Measurements from ENCODE around the gene HBE1.
A peak's percentile ranks its signal among the peaks of the same experiment; 100 is the strongest.

HBE1 gene

GRCh38 chr11:5285703-5286340 is 16.1 kb upstream of the HBE1 start:
- Histone ChIP-seq H2AFZ (ENCODE audit: low read depth, low read length) (no peak overlapping the region), H4K8ac (ENCODE audit: low read length) (no peak overlapping the region), H3K4me1 (ENCODE audit: control insufficient read depth, insufficient read depth, low read depth, low read length) (peaks cover 3% of the 10 kb centered on the region), H2BK120ac (ENCODE audit: low read depth, low read length) (no peak overlapping the region), H3K23ac (ENCODE audit: low read length in 2 of 2) (no peak overlapping the region), H3K27me3 (ENCODE audit: control insufficient read depth in 1 of 2, insufficient read depth in 1 of 2, low read length in 2 of 2) (no peaks in the 10 kb centered on the region), H2BK12ac (ENCODE audit: low read length in 2 of 2) (no peak overlapping the region), H2BK5ac (ENCODE audit: low read depth, low read length, poor library complexity, severe bottlenecking) (no peak overlapping the region), H3K4me3 (ENCODE audit: insufficient read depth in 1 of 2, low read depth in 1 of 2, low read length in 2 of 2) (no peak overlapping the region), H3K9ac (ENCODE audit: low read length) (no peak overlapping the region), H3K36me3 (ENCODE audit: control insufficient read depth in 1 of 2, insufficient read depth in 2 of 2, low read depth in 1 of 2, low read length in 2 of 2) (no peaks in the 10 kb centered on the region), H3K27ac (ENCODE audit: low read length, poor library complexity, severe bottlenecking) (no peak overlapping the region), H2BK15ac (ENCODE audit: low read depth, poor library complexity, severe bottlenecking) (no peak overlapping the region), H2AK5ac (ENCODE audit: low read length, severe bottlenecking) (no peak overlapping the region), H3K9me3 (ENCODE audit: control insufficient read depth, low read length) (no peaks in the 10 kb centered on the region), H3K4ac (ENCODE audit: low read depth in 1 of 2, low read length in 2 of 2) (no peak overlapping the region), H4K91ac (ENCODE audit: low read length) (no peak overlapping the region), H3K79me1 (replicated peaks; ENCODE audit: low read length, poor library complexity, severe bottlenecking) (no peaks in the 10 kb centered on the region), H3K14ac (ENCODE audit: low read length in 2 of 2) (no peak overlapping the region), H3K4me2 (ENCODE audit: low read length, poor library complexity, severe bottlenecking) (no peak overlapping the region), H3K18ac (ENCODE audit: low read depth in 1 of 2, low read length in 2 of 2) (no peak overlapping the region)
- 91% methylated on average over 4 of the region's 4 CpGs for WGBS
- no peak for DNase-seq

- H2BK5ac ChIP-seq (ENCODE audit: low read depth, low read length, poor library complexity, severe bottlenecking), result no peak overlapping the region
- no peak overlapping the region for H3K4me3 ChIP-seq (ENCODE audit: insufficient read depth in 1 of 2, low read depth in 1 of 2, low read length in 2 of 2)
- no peak overlapping the region for H2BK12ac ChIP-seq (ENCODE audit: low read length in 2 of 2)
- H3K79me1 ChIP-seq (replicated peaks; ENCODE audit: low read length, poor library complexity, severe bottlenecking), result no peaks in the 10 kb centered on the region
- no peak overlapping the region for H2AK5ac ChIP-seq (ENCODE audit: low read length, severe bottlenecking)
- no peak overlapping the region for H3K23ac ChIP-seq (ENCODE audit: low read length in 2 of 2)
- no peak overlapping the region for H2AFZ ChIP-seq (ENCODE audit: low read depth, low read length)
- H3K36me3 ChIP-seq (ENCODE audit: control insufficient read depth in 1 of 2, insufficient read depth in 2 of 2, low read depth in 1 of 2, low read length in 2 of 2), result no peaks in the 10 kb centered on the region
- peak overlapping the region; percentile 61 for H2BK15ac ChIP-seq (ENCODE audit: low read depth, poor library complexity, severe bottlenecking)
- no peak overlapping the region for H3K14ac ChIP-seq (ENCODE audit: low read length in 2 of 2)
- WGBS, result 91% methylated on average over 2 of the region's 2 CpGs
- no peak overlapping the region for H4K8ac ChIP-seq (ENCODE audit: low read length)
- H3K18ac ChIP-seq (ENCODE audit: low read depth in 1 of 2, low read length in 2 of 2), result no peak overlapping the region
- H3K9ac ChIP-seq (ENCODE audit: low read length), result no peak overlapping the region
- no peaks in the 10 kb centered on the region for H3K9me3 ChIP-seq (ENCODE audit: control insufficient read depth, low read length)
- H3K27me3 ChIP-seq (ENCODE audit: control insufficient read depth in 1 of 2, insufficient read depth in 1 of 2, low read length in 2 of 2), result no peaks in the 10 kb centered on the region
- no peak overlapping the region for H3K4ac ChIP-seq (ENCODE audit: low read depth in 1 of 2, low read length in 2 of 2)
- DNase-seq, result no peak
- H2BK120ac ChIP-seq (ENCODE audit: low read depth, low read length), result no peak overlapping the region
- H3K4me1 ChIP-seq (ENCODE audit: control insufficient read depth, insufficient read depth, low read depth, low read length), result peaks cover 3% of the 10 kb centered on the region
- no peak overlapping the region for H3K4me2 ChIP-seq (ENCODE audit: low read length, poor library complexity, severe bottlenecking)
- H3K27ac ChIP-seq (ENCODE audit: low read length, poor library complexity, severe bottlenecking), result no peak overlapping the region
- no peak overlapping the region for H4K91ac ChIP-seq (ENCODE audit: low read length)
Measured at GRCh38 chr11:5284637-5285036, 14.9 kb upstream of the HBE1 start.

GRCh38 chr11:5283882-5284281 is 14.1 kb upstream of the HBE1 start:
- Histone ChIP-seq H3K27ac (ENCODE audit: low read length, poor library complexity, severe bottlenecking) (no peak overlapping the region), H2AFZ (ENCODE audit: low read depth, low read length) (no peak overlapping the region), H3K27me3 (ENCODE audit: control insufficient read depth in 1 of 2, insufficient read depth in 1 of 2, low read length in 2 of 2) (no peaks in the 10 kb centered on the region), H2BK5ac (ENCODE audit: low read depth, low read length, poor library complexity, severe bottlenecking) (no peak overlapping the region), H2BK12ac (ENCODE audit: low read length in 2 of 2) (no peak overlapping the region), H3K14ac (ENCODE audit: low read length in 2 of 2) (no peak overlapping the region), H2BK120ac (ENCODE audit: low read depth, low read length) (no peak overlapping the region), H2AK5ac (ENCODE audit: low read length, severe bottlenecking) (no peak overlapping the region), H3K79me1 (replicated peaks; ENCODE audit: low read length, poor library complexity, severe bottlenecking) (no peaks in the 10 kb centered on the region), H3K4me3 (ENCODE audit: insufficient read depth in 1 of 2, low read depth in 1 of 2, low read length in 2 of 2) (no peak overlapping the region), H3K4me1 (ENCODE audit: control insufficient read depth, insufficient read depth, low read depth, low read length) (peaks cover 3% of the 10 kb centered on the region), H3K23ac (ENCODE audit: low read length in 2 of 2) (no peak overlapping the region), H4K91ac (ENCODE audit: low read length) (no peak overlapping the region), H3K4me2 (ENCODE audit: low read length, poor library complexity, severe bottlenecking) (no peak overlapping the region), H3K18ac (ENCODE audit: low read depth in 1 of 2, low read length in 2 of 2) (no peak overlapping the region), H3K4ac (ENCODE audit: low read depth in 1 of 2, low read length in 2 of 2) (no peak overlapping the region), H3K36me3 (ENCODE audit: control insufficient read depth in 1 of 2, insufficient read depth in 2 of 2, low read depth in 1 of 2, low read length in 2 of 2) (no peaks in the 10 kb centered on the region), H2BK15ac (ENCODE audit: low read depth, poor library complexity, severe bottlenecking) (no peak overlapping the region), H4K8ac (ENCODE audit: low read length) (no peak overlapping the region), H3K9ac (ENCODE audit: low read length) (no peak overlapping the region), H3K9me3 (ENCODE audit: control insufficient read depth, low read length) (no peaks in the 10 kb centered on the region)
- 96% methylated on average over 1 of the region's 1 CpG for whole genome bisulfite sequencing
- no peak for DNase-seq

GRCh38 chr11:5283086-5283485 is 13.3 kb upstream of the HBE1 start:
- Histone ChIP-seq H2AK5ac (ENCODE audit: low read length, severe bottlenecking) (no peak overlapping the region), H3K27ac (ENCODE audit: low read length, poor library complexity, severe bottlenecking) (no peak overlapping the region), H3K9ac (ENCODE audit: low read length) (no peak overlapping the region), H3K4me3 (ENCODE audit: insufficient read depth in 1 of 2, low read depth in 1 of 2, low read length in 2 of 2) (no peak overlapping the region), H3K9me3 (ENCODE audit: control insufficient read depth, low read length) (no peaks in the 10 kb centered on the region), H4K8ac (ENCODE audit: low read length) (no peak overlapping the region), H3K79me1 (replicated peaks; ENCODE audit: low read length, poor library complexity, severe bottlenecking) (no peaks in the 10 kb centered on the region), H3K4ac (ENCODE audit: low read depth in 1 of 2, low read length in 2 of 2) (no peak overlapping the region), H3K36me3 (ENCODE audit: control insufficient read depth in 1 of 2, insufficient read depth in 2 of 2, low read depth in 1 of 2, low read length in 2 of 2) (no peaks in the 10 kb centered on the region), H2BK15ac (ENCODE audit: low read depth, poor library complexity, severe bottlenecking) (no peak overlapping the region), H2BK5ac (ENCODE audit: low read depth, low read length, poor library complexity, severe bottlenecking) (no peak overlapping the region), H2BK120ac (ENCODE audit: low read depth, low read length) (no peak overlapping the region), H3K27me3 (ENCODE audit: control insufficient read depth in 1 of 2, insufficient read depth in 1 of 2, low read length in 2 of 2) (no peaks in the 10 kb centered on the region), H3K23ac (ENCODE audit: low read length in 2 of 2) (no peak overlapping the region), H2AFZ (ENCODE audit: low read depth, low read length) (no peak overlapping the region), H4K91ac (ENCODE audit: low read length) (no peak overlapping the region), H3K18ac (ENCODE audit: low read depth in 1 of 2, low read length in 2 of 2) (no peak overlapping the region), H3K4me2 (ENCODE audit: low read length, poor library complexity, severe bottlenecking) (no peak overlapping the region), H2BK12ac (ENCODE audit: low read length in 2 of 2) (peak overlapping the region in 1 of 2 experiments; percentile 6), H3K4me1 (ENCODE audit: control insufficient read depth, insufficient read depth, low read depth, low read length) (peaks cover 3% of the 10 kb centered on the region), H3K14ac (ENCODE audit: low read length in 2 of 2) (no peak overlapping the region)
- DNase-seq, result no peak
- 100% methylated on average over 2 of the region's 3 CpGs for WGBS
